Measurements from ENCODE around the gene TIGD1. TPM values are rescaled to one million over a fixed set of nuclear protein-coding genes. Genes with fewer than 3 reads are reported as not detected.

Gene TIGD1
- total and polyA plus RNA-seq, 2 of the 13 experiments (the other 11 are each of a cell fraction or from before 2014, with no cell fraction given): 3.5 to 9.5 TPM

DNA sequence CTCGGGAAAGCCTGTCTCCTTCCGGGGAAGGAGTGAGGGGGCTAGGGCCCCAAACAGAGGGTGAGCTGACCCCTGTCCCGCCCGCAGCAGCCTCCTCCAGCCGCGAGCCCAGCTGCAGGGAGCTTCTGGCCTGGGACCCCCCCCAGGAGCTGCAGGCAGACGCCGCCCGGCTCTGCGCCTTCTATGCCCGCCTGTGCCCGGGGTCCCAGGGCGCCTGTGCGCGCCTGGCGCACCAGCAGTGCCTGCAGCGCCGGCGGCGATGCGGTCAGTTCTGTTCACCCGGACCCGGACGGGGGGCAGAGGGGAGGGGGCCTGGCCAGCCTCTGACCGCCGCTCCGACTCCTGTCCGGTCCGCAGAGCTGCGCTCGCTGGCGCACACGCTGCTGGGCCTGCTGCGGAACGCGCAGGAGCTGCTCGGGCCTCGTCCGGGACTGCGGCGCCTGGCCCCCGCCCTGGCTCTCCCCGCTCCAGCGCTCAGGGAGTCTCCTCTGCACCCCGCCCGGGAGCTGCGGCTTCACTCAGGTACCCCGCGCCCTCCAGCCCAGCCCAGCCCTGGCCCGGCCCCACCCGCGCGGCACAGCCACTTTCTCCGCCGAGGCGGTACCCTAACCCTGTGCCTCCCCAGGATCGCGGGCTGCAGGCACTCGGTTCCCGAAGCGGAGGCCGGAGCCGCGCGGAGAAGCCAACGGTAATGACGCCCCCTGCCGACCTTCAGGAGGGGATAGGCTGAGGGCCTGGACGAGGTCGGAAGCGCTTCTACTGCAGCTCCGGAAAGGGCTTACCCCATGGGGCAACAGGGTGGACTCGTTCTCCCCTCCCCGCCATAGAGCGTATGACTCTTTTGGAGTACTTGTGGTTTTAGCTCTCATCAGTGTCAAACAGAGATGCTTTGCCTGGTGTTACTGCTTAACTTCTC is 26.4 kb downstream of the TIGD1 start (continued):
- TF ChIP-seq TIGD3 (CRISPR knock-in tag; IDR thresholded peaks at IDR 0.05; ENCODE audit: borderline replicate concordance) (no peak), MXD3 (CRISPR knock-in tag; IDR thresholded peaks at IDR 0.05) (0 out of 2 replicates have a peak, but pooled peaks have one; percentile 63), ZEB1 (IDR thresholded peaks at IDR 0.05; ENCODE audit: insufficient replicate concordance, low read depth) (no peak), PRDM10 (CRISPR knock-in tag; IDR thresholded peaks at IDR 0.05; ENCODE audit: low read depth) (no peak), ZNF615 (CRISPR knock-in tag; IDR thresholded peaks at IDR 0.05; ENCODE audit: borderline replicate concordance) (no peak), EED (CRISPR knock-in tag; IDR thresholded peaks at IDR 0.05) (0 out of 2 replicates have a peak, but pooled peaks have one; percentile 76), ZNF350 (CRISPR knock-in tag; IDR thresholded peaks at IDR 0.05; ENCODE audit: borderline replicate concordance, low read depth) (no peak), TOPORS (CRISPR knock-in tag; IDR thresholded peaks at IDR 0.05) (peak; percentile 38; the same call in 1 of the 2 replicates), ZNF629 (CRISPR knock-in tag; conservative IDR thresholded peaks at IDR 0.05) (no peak), ZNF10 (CRISPR knock-in tag; IDR thresholded peaks at IDR 0.05; ENCODE audit: borderline replicate concordance, low read depth) (no peak)
- TF ChIP-seq, protein P1, sequence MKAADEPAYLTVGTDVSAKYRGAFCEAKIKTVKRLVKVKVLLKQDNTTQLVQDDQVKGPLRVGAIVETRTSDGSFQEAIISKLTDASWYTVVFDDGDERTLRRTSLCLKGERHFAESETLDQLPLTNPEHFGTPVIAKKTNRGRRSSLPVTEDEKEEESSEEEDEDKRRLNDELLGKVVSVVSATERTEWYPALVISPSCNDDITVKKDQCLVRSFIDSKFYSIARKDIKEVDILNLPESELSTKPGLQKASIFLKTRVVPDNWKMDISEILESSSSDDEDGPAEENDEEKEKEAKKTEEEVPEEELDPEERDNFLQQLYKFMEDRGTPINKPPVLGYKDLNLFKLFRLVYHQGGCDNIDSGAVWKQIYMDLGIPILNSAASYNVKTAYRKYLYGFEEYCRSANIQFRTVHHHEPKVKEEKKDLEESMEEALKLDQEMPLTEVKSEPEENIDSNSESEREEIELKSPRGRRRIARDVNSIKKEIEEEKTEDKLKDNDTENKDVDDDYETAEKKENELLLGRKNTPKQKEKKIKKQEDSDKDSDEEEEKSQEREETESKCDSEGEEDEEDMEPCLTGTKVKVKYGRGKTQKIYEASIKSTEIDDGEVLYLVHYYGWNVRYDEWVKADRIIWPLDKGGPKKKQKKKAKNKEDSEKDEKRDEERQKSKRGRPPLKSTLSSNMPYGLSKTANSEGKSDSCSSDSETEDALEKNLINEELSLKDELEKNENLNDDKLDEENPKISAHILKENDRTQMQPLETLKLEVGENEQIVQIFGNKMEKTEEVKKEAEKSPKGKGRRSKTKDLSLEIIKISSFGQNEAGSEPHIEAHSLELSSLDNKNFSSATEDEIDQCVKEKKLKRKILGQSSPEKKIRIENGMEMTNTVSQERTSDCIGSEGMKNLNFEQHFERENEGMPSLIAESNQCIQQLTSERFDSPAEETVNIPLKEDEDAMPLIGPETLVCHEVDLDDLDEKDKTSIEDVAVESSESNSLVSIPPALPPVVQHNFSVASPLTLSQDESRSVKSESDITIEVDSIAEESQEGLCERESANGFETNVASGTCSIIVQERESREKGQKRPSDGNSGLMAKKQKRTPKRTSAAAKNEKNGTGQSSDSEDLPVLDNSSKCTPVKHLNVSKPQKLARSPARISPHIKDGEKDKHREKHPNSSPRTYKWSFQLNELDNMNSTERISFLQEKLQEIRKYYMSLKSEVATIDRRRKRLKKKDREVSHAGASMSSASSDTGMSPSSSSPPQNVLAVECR (CRISPR knock-in tag; IDR thresholded peaks at IDR 0.05; ENCODE audit: borderline replicate concordance): peak; percentile 38; the same call in 1 of the 2 replicates
- TF ChIP-seq, protein P2, sequence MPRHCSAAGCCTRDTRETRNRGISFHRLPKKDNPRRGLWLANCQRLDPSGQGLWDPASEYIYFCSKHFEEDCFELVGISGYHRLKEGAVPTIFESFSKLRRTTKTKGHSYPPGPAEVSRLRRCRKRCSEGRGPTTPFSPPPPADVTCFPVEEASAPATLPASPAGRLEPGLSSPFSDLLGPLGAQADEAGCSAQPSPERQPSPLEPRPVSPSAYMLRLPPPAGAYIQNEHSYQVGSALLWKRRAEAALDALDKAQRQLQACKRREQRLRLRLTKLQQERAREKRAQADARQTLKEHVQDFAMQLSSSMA (CRISPR knock-in tag; IDR thresholded peaks at IDR 0.05): no peak; the same call in 1 of the 2 replicates
- TF ChIP-seq, protein P3, sequence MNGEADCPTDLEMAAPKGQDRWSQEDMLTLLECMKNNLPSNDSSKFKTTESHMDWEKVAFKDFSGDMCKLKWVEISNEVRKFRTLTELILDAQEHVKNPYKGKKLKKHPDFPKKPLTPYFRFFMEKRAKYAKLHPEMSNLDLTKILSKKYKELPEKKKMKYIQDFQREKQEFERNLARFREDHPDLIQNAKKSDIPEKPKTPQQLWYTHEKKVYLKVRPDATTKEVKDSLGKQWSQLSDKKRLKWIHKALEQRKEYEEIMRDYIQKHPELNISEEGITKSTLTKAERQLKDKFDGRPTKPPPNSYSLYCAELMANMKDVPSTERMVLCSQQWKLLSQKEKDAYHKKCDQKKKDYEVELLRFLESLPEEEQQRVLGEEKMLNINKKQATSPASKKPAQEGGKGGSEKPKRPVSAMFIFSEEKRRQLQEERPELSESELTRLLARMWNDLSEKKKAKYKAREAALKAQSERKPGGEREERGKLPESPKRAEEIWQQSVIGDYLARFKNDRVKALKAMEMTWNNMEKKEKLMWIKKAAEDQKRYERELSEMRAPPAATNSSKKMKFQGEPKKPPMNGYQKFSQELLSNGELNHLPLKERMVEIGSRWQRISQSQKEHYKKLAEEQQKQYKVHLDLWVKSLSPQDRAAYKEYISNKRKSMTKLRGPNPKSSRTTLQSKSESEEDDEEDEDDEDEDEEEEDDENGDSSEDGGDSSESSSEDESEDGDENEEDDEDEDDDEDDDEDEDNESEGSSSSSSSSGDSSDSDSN (CRISPR knock-in tag; IDR thresholded peaks at IDR 0.05): peak; percentile 96
